SK-N-SH (cell line): ENCODE measurements around the gene INTU.

Experiments used
- CTCF ChIP-seq: fragments of 200-600 bp; sonication (generic); IDR thresholded peaks from 2 replicates; pipeline ENCODE4 v1.6.1; 2017; ENCODE audit warnings: antibody characterized with exemption, mild to moderate bottlenecking, moderate library complexity
- EZH2phosphoT487 ChIP-seq: fragments of 200-600 bp; sonication (generic); IDR thresholded peaks from 2 replicates; pipeline ENCODE4 v1.6.1; 2017; ENCODE audit warnings: low read depth, mixed run types, mild to moderate bottlenecking, antibody characterized with exemption, moderate library complexity, borderline replicate concordance
- MAX ChIP-seq: IDR thresholded peaks from 2 replicates; pipeline ENCODE4 v1.4.0; 2012; ENCODE audit warnings: low read depth
- MEF2A ChIP-seq: IDR thresholded peaks from 2 replicates; pipeline ENCODE4 v1.4.0; 2012; ENCODE audit warnings: low read depth, borderline replicate concordance
- PBX3 ChIP-seq: IDR thresholded peaks from 2 replicates; pipeline ENCODE4; 2012
- POLR2AphosphoS5 ChIP-seq: IDR thresholded peaks from 2 replicates; pipeline ENCODE4 v1.6.1; 2012; ENCODE audit warnings: low read depth, low read length
- RCOR1 ChIP-seq: fragments of 150-350 bp; IDR thresholded peaks from 2 replicates; pipeline ENCODE4 v1.6.1; 2017; ENCODE audit warnings: antibody characterized with exemption, low read length
- RXRA ChIP-seq: IDR thresholded peaks from 2 replicates; pipeline ENCODE4 v1.4.0; 2012; ENCODE audit warnings: low read depth, mild to moderate bottlenecking, borderline replicate concordance
- SIN3A ChIP-seq: IDR thresholded peaks from 2 replicates; pipeline ENCODE4 v1.6.1; 2012; ENCODE audit warnings: low read depth, mild to moderate bottlenecking, low read length, moderate library complexity, borderline replicate concordance
- SMC3 ChIP-seq: IDR thresholded peaks from 2 replicates; pipeline ENCODE4 v1.6.1; 2012; ENCODE audit warnings: low read depth, low read length, improper control_type of control experiment
- TF ChIP-seq, protein P1 (sequence below): fragments of 150-350 bp; IDR thresholded peaks from 2 replicates; pipeline ENCODE4 v1.6.1; 2017; ENCODE audit warnings: antibody characterized with exemption, low read length, low read depth, borderline replicate concordance

DNA sequence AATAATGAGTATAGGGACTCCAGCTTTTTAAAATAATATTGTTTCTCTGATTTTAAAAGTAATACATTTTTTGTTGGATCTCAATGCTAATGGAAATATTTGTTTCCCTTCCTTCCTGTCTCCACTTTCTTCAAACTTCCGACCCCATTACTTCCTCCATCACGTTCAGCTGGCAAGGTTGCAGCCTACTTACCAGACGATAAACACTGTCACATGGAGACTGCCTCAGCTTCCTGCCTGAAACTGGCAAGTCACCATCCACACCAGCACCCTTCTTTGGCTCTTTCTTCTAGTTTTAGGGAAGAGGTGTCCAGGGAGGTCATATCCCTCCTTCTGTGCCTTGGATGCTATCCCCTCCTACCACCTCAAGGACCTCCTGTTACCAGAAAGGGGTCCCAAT, 3.4 kb upstream of the INTU start:
- TF ChIP-seq CTCF (no peak), MAX (no peak), POLR2AphosphoS5 (no peak), PBX3 (no peak), RCOR1 (no peak), RXRA (no peak), MEF2A (no peak), SIN3A (no peak), SMC3 (no peak), EZH2phosphoT487 (no peak)
- TF ChIP-seq, protein P1, sequence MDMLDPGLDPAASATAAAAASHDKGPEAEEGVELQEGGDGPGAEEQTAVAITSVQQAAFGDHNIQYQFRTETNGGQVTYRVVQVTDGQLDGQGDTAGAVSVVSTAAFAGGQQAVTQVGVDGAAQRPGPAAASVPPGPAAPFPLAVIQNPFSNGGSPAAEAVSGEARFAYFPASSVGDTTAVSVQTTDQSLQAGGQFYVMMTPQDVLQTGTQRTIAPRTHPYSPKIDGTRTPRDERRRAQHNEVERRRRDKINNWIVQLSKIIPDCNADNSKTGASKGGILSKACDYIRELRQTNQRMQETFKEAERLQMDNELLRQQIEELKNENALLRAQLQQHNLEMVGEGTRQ = no peak
